ENCODE results near the gene BDNF.

DNA sequence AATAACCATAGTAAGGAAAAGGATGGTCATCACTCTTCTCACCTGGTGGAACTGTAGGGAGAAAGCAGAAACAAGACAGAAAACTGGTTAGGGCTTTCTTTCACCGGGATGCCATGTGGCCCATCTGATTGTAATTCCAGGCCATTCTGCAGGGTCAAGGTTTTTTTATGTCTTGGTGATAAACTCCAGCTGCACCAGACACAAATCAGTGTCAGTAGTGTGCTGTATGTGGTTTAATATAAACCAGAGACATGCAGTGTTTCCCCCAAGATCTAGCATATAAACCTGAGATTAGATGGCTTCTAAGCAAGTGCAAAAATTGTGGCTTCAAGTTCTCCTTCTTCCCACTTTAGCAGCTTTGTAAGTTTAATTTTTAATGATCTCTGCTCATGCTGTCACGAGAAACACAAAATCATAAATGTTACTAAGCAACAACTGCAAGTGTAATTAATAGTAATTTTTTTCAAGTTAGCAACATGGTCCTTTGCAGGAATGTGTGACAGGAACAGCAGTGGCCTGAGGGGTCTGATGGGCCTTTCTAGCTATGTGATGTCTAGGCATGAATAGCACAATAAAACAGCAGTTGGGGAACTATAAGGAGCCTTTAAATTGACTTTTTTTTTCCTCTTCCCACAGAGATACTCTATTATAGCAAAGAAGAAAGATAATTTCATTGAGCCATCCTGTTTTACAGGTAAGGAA, 41.6 kb downstream of the BDNF start:
- TF ChIP-seq, protein P1, sequence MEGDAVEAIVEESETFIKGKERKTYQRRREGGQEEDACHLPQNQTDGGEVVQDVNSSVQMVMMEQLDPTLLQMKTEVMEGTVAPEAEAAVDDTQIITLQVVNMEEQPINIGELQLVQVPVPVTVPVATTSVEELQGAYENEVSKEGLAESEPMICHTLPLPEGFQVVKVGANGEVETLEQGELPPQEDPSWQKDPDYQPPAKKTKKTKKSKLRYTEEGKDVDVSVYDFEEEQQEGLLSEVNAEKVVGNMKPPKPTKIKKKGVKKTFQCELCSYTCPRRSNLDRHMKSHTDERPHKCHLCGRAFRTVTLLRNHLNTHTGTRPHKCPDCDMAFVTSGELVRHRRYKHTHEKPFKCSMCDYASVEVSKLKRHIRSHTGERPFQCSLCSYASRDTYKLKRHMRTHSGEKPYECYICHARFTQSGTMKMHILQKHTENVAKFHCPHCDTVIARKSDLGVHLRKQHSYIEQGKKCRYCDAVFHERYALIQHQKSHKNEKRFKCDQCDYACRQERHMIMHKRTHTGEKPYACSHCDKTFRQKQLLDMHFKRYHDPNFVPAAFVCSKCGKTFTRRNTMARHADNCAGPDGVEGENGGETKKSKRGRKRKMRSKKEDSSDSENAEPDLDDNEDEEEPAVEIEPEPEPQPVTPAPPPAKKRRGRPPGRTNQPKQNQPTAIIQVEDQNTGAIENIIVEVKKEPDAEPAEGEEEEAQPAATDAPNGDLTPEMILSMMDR (IDR thresholded peaks at IDR 0.05; ENCODE audit: low read depth, low read length): no peak
- TF ChIP-seq EZH2phosphoT487 (IDR thresholded peaks at IDR 0.05; ENCODE audit: low read depth): no peak
